GM12878 (cell line): ENCODE measurements around the gene NRAS. TPM values are rescaled to one million over a fixed set of nuclear protein-coding genes. Genes with fewer than 3 reads are reported as not detected.

ENCODE experiments used
- ATAC-seq: fragments of 200-7000 bp; cut with Tn5 transposase; 3 replicates; pipeline ENCODE4 v1.9.1; 2020; ENCODE audit warnings: mild to moderate bottlenecking, moderate library complexity
- BruUV-seq: library from RNA; stranded (reverse); fragments of 400-500 nt; replicated peaks from 2 replicates; lab custom pipeline; 2021; lab: Mats Ljungman, UMichigan
- CTCF ChIA-PET: fragments of 300-600 bp; sonication (Branson Sonifier 250); formaldehyde crosslinking; extraction: SDS; loops from one replicate; lab custom pipeline; 2021; ENCODE audit warnings: inconsistent platforms; lab: Yijun Ruan, JAX
- POLR2A ChIA-PET: fragments of 350-600 bp; formaldehyde crosslinking; extraction: SDS; loops from one replicate; lab custom pipeline; 2021; ENCODE audit warnings: inconsistent platforms; lab: Charles Lee
- RAD21 ChIA-PET: fragments of 300-600 bp; sonication (Branson Sonifier 250); formaldehyde crosslinking; loops from one replicate; lab custom pipeline; 2023; ENCODE audit warnings: antibody characterized with exemption; ENCODE audit not compliant: unreplicated experiment; lab: Charles Lee
- SMC1A ChIA-PET: fragments of 300-600 bp; sonication (Branson Sonifier 250); formaldehyde crosslinking; loops from one replicate; lab custom pipeline; 2023; ENCODE audit not compliant: unreplicated experiment, uncharacterized antibody; lab: Charles Lee
- DNase-seq: peaks from one replicate; pipeline ENCODE4 v3.0.0-alpha.2; 2011; ENCODE audit warnings: low read depth, low spot score
- FAIRE-seq: peaks from 3 replicates; lab custom pipeline; 2011; peaks lifted over from hg19 to GRCh38; lab: Jason Lieb, UNC
- H2AFZ ChIP-seq: 2 replicates; pipeline ENCODE4 v1.6.0; 2011; ENCODE audit warnings: low read depth, low read length, control low read depth; ENCODE audit not compliant: control insufficient read depth
- H3K27ac ChIP-seq: 2 replicates; pipeline ENCODE4 v1.5.1; 2011; ENCODE audit warnings: control low read depth; ENCODE audit not compliant: control insufficient read depth, insufficient read depth
- H3K27me3 ChIP-seq, 2 experiments: replicated peaks in 1 of 2; 2 replicates each; pipeline versions ENCODE4 v1.6.0 to v1.6.1; 2011; ENCODE audit warnings: low read length in 1 of 2; ENCODE audit not compliant: control insufficient read depth in 2 of 2, insufficient read depth in 2 of 2
- H3K36me3 ChIP-seq, 2 experiments: 2 replicates each; pipeline ENCODE4 v1.5.1; 2011; ENCODE audit warnings: low read length in 1 of 2; ENCODE audit not compliant: control insufficient read depth in 2 of 2, insufficient read depth in 2 of 2
- H3K4me1 ChIP-seq: 2 replicates; pipeline ENCODE4 v1.6.1; 2011; ENCODE audit warnings: mild to moderate bottlenecking, low read length, moderate library complexity, mixed read lengths; ENCODE audit not compliant: control insufficient read depth, insufficient read depth
- H3K4me2 ChIP-seq: 2 replicates; pipeline ENCODE4 v1.6.0; 2011; ENCODE audit warnings: control low read depth; ENCODE audit not compliant: control insufficient read depth, insufficient read depth
- H3K4me3 ChIP-seq: fragments of 200-600 bp; sonication (generic); 2 replicates; pipeline ENCODE4 v1.5.1; 2016
- H3K79me2 ChIP-seq: 2 replicates; pipeline ENCODE4 v1.6.0; 2011; ENCODE audit warnings: low read length; ENCODE audit not compliant: control insufficient read depth, insufficient read depth
- H3K9ac ChIP-seq: 2 replicates; pipeline ENCODE4 v1.8.0; 2011; ENCODE audit warnings: low read length, control low read depth, mixed read lengths; ENCODE audit not compliant: control insufficient read depth, insufficient read depth
- H3K9me3 ChIP-seq: replicated peaks from 3 replicates; pipeline ENCODE4 v1.5.1; 2011; ENCODE audit warnings: mild to moderate bottlenecking, low read length; ENCODE audit not compliant: control insufficient read depth, insufficient read depth
- H4K20me1 ChIP-seq: 2 replicates; pipeline ENCODE4 v1.6.0; 2011; ENCODE audit not compliant: control insufficient read depth, insufficient read depth
- BHLHE40 ChIP-seq, 2 experiments: fragments of 450-650 bp in 1 of 2; IDR thresholded peaks; 2 replicates each; pipeline ENCODE4 v1.6.1; 2011 to 2017; ENCODE audit warnings: low read depth in 2 of 2, borderline replicate concordance in 1 of 2, improper control_type of control experiment in 1 of 2, low read length in 1 of 2, mild to moderate bottlenecking in 1 of 2
- CHD4 ChIP-seq: fragments of 200-600 bp; sonication (generic); IDR thresholded peaks from 2 replicates; pipeline ENCODE4 v1.6.1; 2016; ENCODE audit warnings: mild to moderate bottlenecking
- NBN ChIP-seq: fragments of 450-650 bp; IDR thresholded peaks from 2 replicates; pipeline ENCODE4 v1.6.1; 2016
- SIX5 ChIP-seq: IDR thresholded peaks from 2 replicates; pipeline ENCODE4 v1.6.1; 2011; ENCODE audit warnings: mild to moderate bottlenecking, low read depth, low read length, moderate library complexity; ENCODE audit not compliant: severe bottlenecking
- YY1 ChIP-seq: IDR thresholded peaks from 2 replicates; pipeline ENCODE4 v1.6.1; 2011; ENCODE audit warnings: low read depth, mild to moderate bottlenecking, low read length
- ZNF384 ChIP-seq: IDR thresholded peaks from 2 replicates; pipeline ENCODE4 v1.6.1; 2012; ENCODE audit warnings: low read depth, mild to moderate bottlenecking, low read length, improper control_type of control experiment, borderline replicate concordance
- WGBS: methylation state at CpG from one replicate; pipeline ENCODE4 v1.1.6; 2016; ENCODE audit warnings: low lambda C conversion rate; ENCODE audit not compliant: insufficient replicate concordance, insufficient coverage; ENCODE audit errors: missing lambda C conversion rate; 5-methylcytosine and 5-hydroxymethylcytosine counted together
- in situ Hi-C: fragments of 300-500 bp; cut with MboI; formaldehyde crosslinking; loops from 9 replicates; pipeline ENCODE4 v1.14.3; 2018; ENCODE audit warnings: mixed read lengths
- intact Hi-C: fragments of 100-400 bp; cut with micrococcal nuclease; formaldehyde crosslinking; loops from one replicate; pipeline ENCODE4 v1.14.2; 2022; ENCODE audit not compliant: unreplicated experiment
- polyA plus RNA-seq, 11 experiments: library from polyadenylated mRNA; depleted of rRNA in 4 of 11; unstranded in 6 of 11; stranded (reverse) in 5 of 11; fragments of >200 nt; fragmentation: Nextera tagmentation in 4 of 11; fragmentation: Illumina TruSeq in 1 of 11; extraction: Ambion mirVana in 4 of 11; extraction: Trizol in 1 of 11; gene quantifications; 1 replicate in 1 of 11; 2 replicates in 10 of 11; pipeline versions ENCODE4 v1.2.1 to v1.2.3, GENCODE V29; 2011 to 2016; ENCODE audit warnings: inconsistent platforms in 2 of 11, missing spikeins in 2 of 11, low read depth in 1 of 11
- total RNA-seq, 4 experiments: library from RNA; depleted of rRNA in 3 of 4; stranded (reverse); fragments of >200 nt in 3 of 4; fragmentation: Illumina TruSeq in 1 of 4; extraction: Trizol in 1 of 4; gene quantifications; 2 replicates each; pipeline versions ENCODE4 v1.2.1 to v1.2.3, GENCODE V29; 2013 to 2021
- TF ChIP-seq, protein P1 (sequence below), 3 experiments: IDR thresholded peaks in 2 of 3; conservative IDR thresholded peaks in 1 of 3; 2 replicates each; pipeline ENCODE4 v1.5.1; 2011; ENCODE audit warnings: low read depth in 3 of 3, low read length in 3 of 3, mild to moderate bottlenecking in 3 of 3, control low read depth in 2 of 3, moderate library complexity in 2 of 3, inconsistent platforms in 1 of 3, mixed read lengths in 1 of 3; ENCODE audit not compliant: control insufficient read depth in 2 of 3, insufficient read depth in 1 of 3; ENCODE audit errors: extremely low read depth in 1 of 3
- TF ChIP-seq, protein P2 (sequence below): fragments of 450-650 bp; formaldehyde crosslinking; IDR thresholded peaks from 2 replicates; pipeline ENCODE4 v1.5.0; 2022; ENCODE audit warnings: mild to moderate bottlenecking, missing genetic modification characterization
- TF ChIP-seq, protein P3 (sequence below): IDR thresholded peaks from 2 replicates; pipeline ENCODE4 v1.6.1; 2012; ENCODE audit warnings: improper control_type of control experiment, low read depth, low read length; ENCODE audit not compliant: insufficient replicate concordance

Gene NRAS
- total and polyA plus RNA-seq, 10 of the 15 experiments (the other 5 are each of a cell fraction or from before 2014, with no cell fraction given), result 31.7 to 73.2 (median 66.2) TPM

DNA sequence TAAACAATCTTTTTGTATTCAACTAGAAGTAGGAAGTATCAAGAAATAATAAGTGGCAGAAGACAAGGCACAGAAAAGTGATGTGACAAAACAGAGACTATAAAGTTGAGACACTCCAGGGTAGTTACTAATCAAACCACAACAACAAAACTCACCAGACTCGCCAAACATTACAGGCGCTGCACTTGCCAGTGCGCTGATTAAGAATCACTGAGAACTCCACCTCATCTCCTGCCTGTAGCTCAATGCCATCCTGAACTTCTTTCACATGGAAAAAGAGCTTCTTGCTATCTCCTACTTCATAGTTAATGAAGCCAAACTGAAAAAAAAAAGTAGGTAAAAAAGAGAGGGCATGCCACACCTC lies 2.8 kb upstream of the NRAS start (continued):
- TF ChIP-seq, protein P1, sequence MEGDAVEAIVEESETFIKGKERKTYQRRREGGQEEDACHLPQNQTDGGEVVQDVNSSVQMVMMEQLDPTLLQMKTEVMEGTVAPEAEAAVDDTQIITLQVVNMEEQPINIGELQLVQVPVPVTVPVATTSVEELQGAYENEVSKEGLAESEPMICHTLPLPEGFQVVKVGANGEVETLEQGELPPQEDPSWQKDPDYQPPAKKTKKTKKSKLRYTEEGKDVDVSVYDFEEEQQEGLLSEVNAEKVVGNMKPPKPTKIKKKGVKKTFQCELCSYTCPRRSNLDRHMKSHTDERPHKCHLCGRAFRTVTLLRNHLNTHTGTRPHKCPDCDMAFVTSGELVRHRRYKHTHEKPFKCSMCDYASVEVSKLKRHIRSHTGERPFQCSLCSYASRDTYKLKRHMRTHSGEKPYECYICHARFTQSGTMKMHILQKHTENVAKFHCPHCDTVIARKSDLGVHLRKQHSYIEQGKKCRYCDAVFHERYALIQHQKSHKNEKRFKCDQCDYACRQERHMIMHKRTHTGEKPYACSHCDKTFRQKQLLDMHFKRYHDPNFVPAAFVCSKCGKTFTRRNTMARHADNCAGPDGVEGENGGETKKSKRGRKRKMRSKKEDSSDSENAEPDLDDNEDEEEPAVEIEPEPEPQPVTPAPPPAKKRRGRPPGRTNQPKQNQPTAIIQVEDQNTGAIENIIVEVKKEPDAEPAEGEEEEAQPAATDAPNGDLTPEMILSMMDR (IDR thresholded peaks at IDR 0.05 in 2 of 3, conservative IDR thresholded peaks at IDR 0.05 in 1 of 3; ENCODE audit: control insufficient read depth in 2 of 3, extremely low read depth in 1 of 3, insufficient read depth in 1 of 3, low read depth in 3 of 3, low read length in 3 of 3), result no peak
- TF ChIP-seq CHD4, result no peak

DNA sequence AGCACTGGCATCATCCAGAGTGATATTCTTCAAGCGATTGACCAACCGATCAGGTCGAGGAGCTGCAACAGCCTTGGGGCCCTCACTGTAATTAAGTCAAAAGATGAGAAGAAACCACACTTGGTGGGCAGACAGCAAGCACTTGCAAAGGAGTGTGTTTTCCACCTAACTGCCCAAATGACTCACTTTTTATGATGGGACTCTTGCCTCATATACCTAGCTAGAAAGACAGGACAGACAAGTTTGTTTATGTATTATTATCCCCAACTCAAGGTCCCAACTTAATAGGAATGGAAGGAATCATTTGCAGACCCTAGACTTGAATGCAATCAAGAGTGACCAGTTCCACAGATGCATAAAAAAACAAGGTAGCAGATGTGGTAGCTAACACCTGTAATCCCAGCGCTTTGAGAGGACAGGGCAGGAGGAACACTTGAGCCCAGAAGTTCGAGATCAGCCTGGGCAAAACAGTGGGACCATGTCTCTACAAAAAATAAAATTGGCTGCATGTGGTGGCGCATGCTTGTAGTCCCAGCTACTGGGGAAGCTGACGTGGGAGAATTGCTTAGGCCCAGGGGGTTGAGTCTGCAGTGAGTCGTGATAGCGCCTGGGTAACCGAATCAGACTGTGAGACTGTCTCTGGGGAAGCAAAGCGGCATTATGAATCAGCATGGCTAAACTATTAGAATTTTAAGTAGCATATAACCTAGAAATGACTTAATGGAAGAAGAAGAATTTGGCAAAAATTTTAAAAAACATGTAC lies 2.3 kb upstream of the NRAS start:
- ChIA-PET POLR2A (interaction anchor here (0.8 to 5.1 kb wide), 2 partner anchors 12 to 39 kb away, joined by 3 to 36 read pairs; partner anchors contain the start of gene CSDE1), RAD21 (no interaction called here), CTCF (no interaction called here), SMC1A (interaction anchor here (0.7 to 3.3 kb wide), 3 partner anchors 24 to 296 kb away, joined by 3 to 24 read pairs (median 4); partner anchors contain the start of gene CSDE1)
- Histone ChIP-seq H4K20me1 (no peaks in the 10 kb centered on the region), H3K79me2 (peaks cover 24% of the 10 kb centered on the region), H3K27me3 (no peaks in the 10 kb centered on the region), H2AFZ (no peak overlapping the region), H3K4me1 (no peaks in the 10 kb centered on the region), H3K4me3 (no peak overlapping the region), H3K9me3 (no peaks in the 10 kb centered on the region), H3K4me2 (no peak overlapping the region), H3K36me3 (peaks cover 9 to 31% of the 10 kb centered on the region in 2 experiments), H3K27ac (no peak overlapping the region), H3K9ac (no peak overlapping the region)
- ATAC-seq (no peak), DNase-seq (no peak), FAIRE-seq (no peak)
- BruUV-seq, result no TSS peak
- intact Hi-C loops, result no loop called here
- in situ Hi-C loops, result no loop called here
- WGBS, result 43% methylated on average over 11 of the region's 11 CpGs
- TF ChIP-seq NBN, result no peak
- TF ChIP-seq, protein P2, sequence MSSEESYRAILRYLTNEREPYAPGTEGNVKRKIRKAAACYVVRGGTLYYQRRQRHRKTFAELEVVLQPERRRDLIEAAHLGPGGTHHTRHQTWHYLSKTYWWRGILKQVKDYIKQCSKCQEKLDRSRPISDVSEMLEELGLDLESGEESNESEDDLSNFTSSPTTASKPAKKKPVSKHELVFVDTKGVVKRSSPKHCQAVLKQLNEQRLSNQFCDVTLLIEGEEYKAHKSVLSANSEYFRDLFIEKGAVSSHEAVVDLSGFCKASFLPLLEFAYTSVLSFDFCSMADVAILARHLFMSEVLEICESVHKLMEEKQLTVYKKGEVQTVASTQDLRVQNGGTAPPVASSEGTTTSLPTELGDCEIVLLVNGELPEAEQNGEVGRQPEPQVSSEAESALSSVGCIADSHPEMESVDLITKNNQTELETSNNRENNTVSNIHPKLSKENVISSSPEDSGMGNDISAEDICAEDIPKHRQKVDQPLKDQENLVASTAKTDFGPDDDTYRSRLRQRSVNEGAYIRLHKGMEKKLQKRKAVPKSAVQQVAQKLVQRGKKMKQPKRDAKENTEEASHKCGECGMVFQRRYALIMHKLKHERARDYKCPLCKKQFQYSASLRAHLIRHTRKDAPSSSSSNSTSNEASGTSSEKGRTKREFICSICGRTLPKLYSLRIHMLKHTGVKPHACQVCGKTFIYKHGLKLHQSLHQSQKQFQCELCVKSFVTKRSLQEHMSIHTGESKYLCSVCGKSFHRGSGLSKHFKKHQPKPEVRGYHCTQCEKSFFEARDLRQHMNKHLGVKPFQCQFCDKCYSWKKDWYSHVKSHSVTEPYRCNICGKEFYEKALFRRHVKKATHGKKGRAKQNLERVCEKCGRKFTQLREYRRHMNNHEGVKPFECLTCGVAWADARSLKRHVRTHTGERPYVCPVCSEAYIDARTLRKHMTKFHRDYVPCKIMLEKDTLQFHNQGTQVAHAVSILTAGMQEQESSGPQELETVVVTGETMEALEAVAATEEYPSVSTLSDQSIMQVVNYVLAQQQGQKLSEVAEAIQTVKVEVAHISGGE (CRISPR knock-in tag), result no peak
- no peak for TF ChIP-seq SIX5
- no peak for TF ChIP-seq BHLHE40 (IDR thresholded peaks at IDR 0.05; ENCODE audit: borderline replicate concordance in 1 of 2, low read depth in 2 of 2, low read length in 1 of 2)
- TF ChIP-seq, protein P3, sequence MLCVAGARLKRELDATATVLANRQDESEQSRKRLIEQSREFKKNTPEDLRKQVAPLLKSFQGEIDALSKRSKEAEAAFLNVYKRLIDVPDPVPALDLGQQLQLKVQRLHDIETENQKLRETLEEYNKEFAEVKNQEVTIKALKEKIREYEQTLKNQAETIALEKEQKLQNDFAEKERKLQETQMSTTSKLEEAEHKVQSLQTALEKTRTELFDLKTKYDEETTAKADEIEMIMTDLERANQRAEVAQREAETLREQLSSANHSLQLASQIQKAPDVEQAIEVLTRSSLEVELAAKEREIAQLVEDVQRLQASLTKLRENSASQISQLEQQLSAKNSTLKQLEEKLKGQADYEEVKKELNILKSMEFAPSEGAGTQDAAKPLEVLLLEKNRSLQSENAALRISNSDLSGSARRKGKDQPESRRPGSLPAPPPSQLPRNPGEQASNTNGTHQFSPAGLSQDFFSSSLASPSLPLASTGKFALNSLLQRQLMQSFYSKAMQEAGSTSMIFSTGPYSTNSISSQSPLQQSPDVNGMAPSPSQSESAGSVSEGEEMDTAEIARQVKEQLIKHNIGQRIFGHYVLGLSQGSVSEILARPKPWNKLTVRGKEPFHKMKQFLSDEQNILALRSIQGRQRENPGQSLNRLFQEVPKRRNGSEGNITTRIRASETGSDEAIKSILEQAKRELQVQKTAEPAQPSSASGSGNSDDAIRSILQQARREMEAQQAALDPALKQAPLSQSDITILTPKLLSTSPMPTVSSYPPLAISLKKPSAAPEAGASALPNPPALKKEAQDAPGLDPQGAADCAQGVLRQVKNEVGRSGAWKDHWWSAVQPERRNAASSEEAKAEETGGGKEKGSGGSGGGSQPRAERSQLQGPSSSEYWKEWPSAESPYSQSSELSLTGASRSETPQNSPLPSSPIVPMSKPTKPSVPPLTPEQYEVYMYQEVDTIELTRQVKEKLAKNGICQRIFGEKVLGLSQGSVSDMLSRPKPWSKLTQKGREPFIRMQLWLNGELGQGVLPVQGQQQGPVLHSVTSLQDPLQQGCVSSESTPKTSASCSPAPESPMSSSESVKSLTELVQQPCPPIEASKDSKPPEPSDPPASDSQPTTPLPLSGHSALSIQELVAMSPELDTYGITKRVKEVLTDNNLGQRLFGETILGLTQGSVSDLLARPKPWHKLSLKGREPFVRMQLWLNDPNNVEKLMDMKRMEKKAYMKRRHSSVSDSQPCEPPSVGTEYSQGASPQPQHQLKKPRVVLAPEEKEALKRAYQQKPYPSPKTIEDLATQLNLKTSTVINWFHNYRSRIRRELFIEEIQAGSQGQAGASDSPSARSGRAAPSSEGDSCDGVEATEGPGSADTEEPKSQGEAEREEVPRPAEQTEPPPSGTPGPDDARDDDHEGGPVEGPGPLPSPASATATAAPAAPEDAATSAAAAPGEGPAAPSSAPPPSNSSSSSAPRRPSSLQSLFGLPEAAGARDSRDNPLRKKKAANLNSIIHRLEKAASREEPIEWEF, result no peak
- no peak for TF ChIP-seq YY1
- no peak for TF ChIP-seq ZNF384
